Spleen (tissue), 11 donors: ENCODE measurements around the gene NCBP3. TPM values are rescaled to one million over a fixed set of nuclear protein-coding genes. Genes with fewer than 3 reads are reported as not detected.

Experiments
- DNase-seq: peaks from one replicate; pipeline ENCODE4 v3.0.0-alpha.2; 2020
- H3K27ac ChIP-seq, 8 donors: fragments of 200-600 bp; sonication (generic) in 7 of 8; 1 replicate in 4 of 8; 2 replicates in 4 of 8; pipeline versions ENCODE4 v1.5.0 to v1.8.0; 2016 to 2021; ENCODE audit warnings: inconsistent platforms in 4 of 8, mild to moderate bottlenecking in 4 of 8, moderate library complexity in 1 of 8
- H3K27me3 ChIP-seq, 7 donors: fragments of 200-600 bp; sonication (generic) in 6 of 7; replicated peaks in 1 of 7; 1 replicate in 4 of 7; 2 replicates in 3 of 7; pipeline versions ENCODE4 v1.5.0 to v1.8.0; 2016 to 2021; ENCODE audit warnings: inconsistent platforms in 3 of 7, mild to moderate bottlenecking in 1 of 7
- H3K36me3 ChIP-seq, 6 donors: fragments of 200-600 bp; sonication (generic) in 5 of 6; 1 replicate in 4 of 6; 2 replicates in 2 of 6; pipeline versions ENCODE4 v1.5.0 to v1.8.0; 2016 to 2021; ENCODE audit warnings: inconsistent platforms in 2 of 6
- H3K4me1 ChIP-seq, 6 donors: fragments of 200-600 bp; sonication (generic) in 5 of 6; 1 replicate in 3 of 6; 2 replicates in 3 of 6; pipeline versions ENCODE4 v1.5.0 to v1.8.0; 2016 to 2021; ENCODE audit warnings: inconsistent platforms in 3 of 6
- H3K4me3 ChIP-seq, 8 donors: fragments of 200-600 bp; sonication (generic) in 7 of 8; 1 replicate in 4 of 8; 2 replicates in 4 of 8; pipeline versions ENCODE4 v1.5.0 to v1.8.0; 2016 to 2021; ENCODE audit warnings: inconsistent platforms in 4 of 8, mild to moderate bottlenecking in 4 of 8, moderate library complexity in 2 of 8
- H3K9me3 ChIP-seq, 8 donors: fragments of 200-600 bp; sonication (generic) in 7 of 8; 1 replicate in 4 of 8; 2 replicates in 4 of 8; pipeline versions ENCODE4 v1.5.0 to v1.8.0; 2016 to 2021; ENCODE audit warnings: inconsistent platforms in 4 of 8
- POLR2A ChIP-seq, 3 donors: fragments of 450-650 bp; IDR thresholded peaks; one replicate each; pipeline ENCODE4 v1.5.1; 2017; ENCODE audit warnings: antibody characterized with exemption in 3 of 3, mild to moderate bottlenecking in 1 of 3
- POLR2AphosphoS5 ChIP-seq, 3 donors: sonication (generic); formaldehyde crosslinking; IDR thresholded peaks; one replicate each; pipeline ENCODE4 v1.5.1; 2017; ENCODE audit warnings: antibody characterized with exemption in 3 of 3
- WGBS, 5 donors: extraction: QIAGEN DNeasy Blood & Tissue Kit in 3 of 5; methylation state at CpG; one replicate each; pipeline versions ENCODE4 v1.1.5 to v1.1.7; 2013 to 2018; 5-methylcytosine and 5-hydroxymethylcytosine counted together
- intact Hi-C: fragments of 100-400 bp; cut with DNase I; formaldehyde crosslinking; loops from one replicate; pipeline ENCODE4 v1.15.0; 2023; ENCODE audit warnings: low total_unique reads
- polyA plus RNA-seq, 3 donors: library from polyadenylated mRNA; stranded (reverse); fragments of 200-250 nt; gene quantifications; one replicate each; pipeline ENCODE4 v1.2.1, GENCODE V29; 2013
- total RNA-seq, 7 donors: library from RNA; depleted of rRNA in 3 of 7; stranded (reverse); fragments of >200 nt in 3 of 7; fragmentation: NEBNext Ultra II Directional in 4 of 7; extraction: Animal tissue kit (Norgen Biotek cat#: 25700) in 4 of 7; gene quantifications; one replicate each; pipeline versions ENCODE4 v1.1.0 to v1.2.1, GENCODE V29; 2016 to 2021
- TF ChIP-seq, protein P1 (sequence below), 11 experiments: fragments of 200-600 bp in 7 of 11; fragments of 450-650 bp in 4 of 11; sonication (generic) in 4 of 11; IDR thresholded peaks in 8 of 11; conservative IDR thresholded peaks in 3 of 11; 1 replicate in 7 of 11; 2 replicates in 4 of 11; pipeline versions ENCODE4 v1.4.0 to v1.8.0; 2016 to 2021; ENCODE audit warnings: antibody characterized with exemption in 11 of 11, inconsistent platforms in 4 of 11, mild to moderate bottlenecking in 1 of 11
- donor health status: healthy with polysubstance abuse.
- donor health status: DM: no; HTN: no; CAD: no; lungs with moderate emphysema.
- donor health status: DM: no; HTN: no; CAD: no.
- donor health status: Bipolar disorder and iron deficiency.
- donor health status: healthy.
- donor health status: DM: no; HTN: no; CAD: no.
- donor health status: DM: yes; HTN: yes; CAD: no.

Gene NCBP3
- total and polyA plus RNA-seq, 10 donors: 13.0 to 43.9 (median 32.6) TPM

- peaks cover 0 to 18% (median 6%) of the 10 kb centered on the region in 6 donors for H3K4me1 ChIP-seq
- H3K36me3 ChIP-seq: peaks cover 0 to 40% (median 3%) of the 10 kb centered on the region in 6 donors
- no peak overlapping the region for H3K27ac ChIP-seq
- WGBS, 5 donors: 87 to 98% (median 92%) methylated on average over 14 to 21 of the region's 21 CpGs
- no peaks in the 10 kb centered on the region for H3K9me3 ChIP-seq
- DNase-seq: no peak
- H3K27me3 ChIP-seq: no peaks in the 10 kb centered on the region
- intact Hi-C loops: loop anchor here (10.0 kb wide), 1 partner anchor 139 kb away; no protein-coding TSS in a partner anchor
- H3K4me3 ChIP-seq: no peak overlapping the region
- TF ChIP-seq POLR2AphosphoS5 (IDR thresholded peaks at IDR 0.05) (no peak), POLR2A (IDR thresholded peaks at IDR 0.05) (no peak)
- TF ChIP-seq, protein P1, sequence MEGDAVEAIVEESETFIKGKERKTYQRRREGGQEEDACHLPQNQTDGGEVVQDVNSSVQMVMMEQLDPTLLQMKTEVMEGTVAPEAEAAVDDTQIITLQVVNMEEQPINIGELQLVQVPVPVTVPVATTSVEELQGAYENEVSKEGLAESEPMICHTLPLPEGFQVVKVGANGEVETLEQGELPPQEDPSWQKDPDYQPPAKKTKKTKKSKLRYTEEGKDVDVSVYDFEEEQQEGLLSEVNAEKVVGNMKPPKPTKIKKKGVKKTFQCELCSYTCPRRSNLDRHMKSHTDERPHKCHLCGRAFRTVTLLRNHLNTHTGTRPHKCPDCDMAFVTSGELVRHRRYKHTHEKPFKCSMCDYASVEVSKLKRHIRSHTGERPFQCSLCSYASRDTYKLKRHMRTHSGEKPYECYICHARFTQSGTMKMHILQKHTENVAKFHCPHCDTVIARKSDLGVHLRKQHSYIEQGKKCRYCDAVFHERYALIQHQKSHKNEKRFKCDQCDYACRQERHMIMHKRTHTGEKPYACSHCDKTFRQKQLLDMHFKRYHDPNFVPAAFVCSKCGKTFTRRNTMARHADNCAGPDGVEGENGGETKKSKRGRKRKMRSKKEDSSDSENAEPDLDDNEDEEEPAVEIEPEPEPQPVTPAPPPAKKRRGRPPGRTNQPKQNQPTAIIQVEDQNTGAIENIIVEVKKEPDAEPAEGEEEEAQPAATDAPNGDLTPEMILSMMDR (IDR thresholded peaks at IDR 0.05 in 8 of 11, conservative IDR thresholded peaks at IDR 0.05 in 3 of 11): no peak
Measured at GRCh38 chr17:3866276-3866675, 20.2 kb upstream of the NCBP3 start.

GRCh38 chr17:3865176-3865575 lies 19.1 kb upstream of the NCBP3 start:
- Histone ChIP-seq H3K27me3 (no peaks in the 10 kb centered on the region), H3K9me3 (no peaks in the 10 kb centered on the region), H3K4me3 (no peak overlapping the region), H3K36me3 (peaks cover 0 to 45% (median 7%) of the 10 kb centered on the region in 6 donors), H3K4me1 (peaks cover 0 to 10% (median 0%) of the 10 kb centered on the region in 6 donors), H3K27ac (no peak overlapping the region)
- TF ChIP-seq POLR2AphosphoS5 (IDR thresholded peaks at IDR 0.05) (peak in 1 of 3 donors; percentile 14), POLR2A (IDR thresholded peaks at IDR 0.05) (no peak)
- TF ChIP-seq, protein P1 (IDR thresholded peaks at IDR 0.05 in 8 of 11, conservative IDR thresholded peaks at IDR 0.05 in 3 of 11): no peak
- 67 to 89% (median 79%) methylated on average over 7 to 8 of the region's 8 CpGs; no CpG with 5 or more reads in 1 of the 5 donors for WGBS, 5 donors
- no peak for DNase-seq
- intact Hi-C loops: loop anchor here (10.0 kb wide), 1 partner anchor 140 kb away; no protein-coding TSS in a partner anchor

DNA sequence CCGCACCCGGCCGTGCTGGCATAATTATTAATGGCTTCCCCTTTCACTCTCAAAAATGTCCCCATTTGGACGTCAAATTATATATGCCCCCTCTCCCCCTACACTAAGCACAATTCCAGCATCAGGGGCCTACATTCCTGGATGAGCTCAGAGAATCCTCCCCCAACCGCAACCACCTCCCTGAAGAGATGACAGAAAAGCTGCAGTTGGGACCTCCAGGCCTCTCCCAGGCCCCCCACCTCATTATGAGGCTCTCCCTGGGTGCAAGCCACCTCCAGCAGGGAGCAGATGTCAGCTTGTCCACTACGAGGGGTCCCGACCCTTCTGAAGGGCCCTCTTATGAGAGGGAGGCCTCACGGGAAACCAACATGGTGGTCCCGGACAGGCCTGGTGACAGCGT lies 18.5 kb upstream of the NCBP3 start:
- intact Hi-C loops: loop anchor here (10.0 kb wide), 1 partner anchor 140 kb away; no protein-coding TSS in a partner anchor

More for the DNA sequence above, 18.5 kb upstream of the NCBP3 start:
- Histone ChIP-seq H3K4me1 (peaks cover 0 to 10% (median 0%) of the 10 kb centered on the region in 6 donors), H3K27me3 (no peaks in the 10 kb centered on the region), H3K27ac (no peak overlapping the region), H3K36me3 (peaks cover 0 to 46% (median 7%) of the 10 kb centered on the region in 6 donors), H3K9me3 (no peaks in the 10 kb centered on the region), H3K4me3 (no peak overlapping the region)
- WGBS, 5 donors: 81 to 91% (median 86%) methylated on average over 7 to 10 of the region's 10 CpGs
- no peak for DNase-seq
- TF ChIP-seq, protein P1 (IDR thresholded peaks at IDR 0.05 in 8 of 11, conservative IDR thresholded peaks at IDR 0.05 in 3 of 11): no peak
- TF ChIP-seq POLR2A (IDR thresholded peaks at IDR 0.05) (no peak), POLR2AphosphoS5 (IDR thresholded peaks at IDR 0.05) (no peak)
